K562 (cell line): ENCODE results near the gene CCDC116. TPM values are rescaled to one million over a fixed set of nuclear protein-coding genes. Genes with fewer than 3 reads are reported as not detected.

Experiments
- CHD4 ChIP-seq: fragments of 200-600 bp; sonication (generic); IDR thresholded peaks from 3 replicates; pipeline ENCODE4 v1.6.1; 2012; ENCODE audit warnings: low read depth, mild to moderate bottlenecking, mixed read lengths, low read length, inconsistent platforms; ENCODE audit not compliant: insufficient read depth, insufficient replicate concordance, poor library complexity, severe bottlenecking
- CHD7 ChIP-seq: fragments of 200-600 bp; sonication (generic); IDR thresholded peaks from one replicate; pipeline ENCODE4 v1.6.1; 2012; ENCODE audit warnings: mild to moderate bottlenecking, low read depth, low read length, inconsistent platforms
- PHTF2 ChIP-seq: fragments of 250-450 bp; sonication (Bioruptor Pico); IDR thresholded peaks from 2 replicates; pipeline ENCODE4 v1.5.0; 2021; ENCODE audit warnings: mild to moderate bottlenecking
- PTRF ChIP-seq: fragments of 450-650 bp; IDR thresholded peaks from 2 replicates; pipeline ENCODE4 v1.6.1; 2016; ENCODE audit warnings: mild to moderate bottlenecking, missing genetic modification characterization, missing compliant biosample characterization
- STAT6 ChIP-seq: sonication (generic); formaldehyde crosslinking; IDR thresholded peaks from 2 replicates; pipeline ENCODE4 v1.8.1; 2023; ENCODE audit warnings: mild to moderate bottlenecking, missing genetic modification reagents
- TFAM ChIP-seq: fragments of 250-450 bp; sonication (Bioruptor Pico); conservative IDR thresholded peaks from 2 replicates; pipeline ENCODE4 v1.5.0; 2021; ENCODE audit warnings: mild to moderate bottlenecking, moderate library complexity
- WHSC1 ChIP-seq: IDR thresholded peaks from one replicate; pipeline ENCODE4 v1.6.1; 2012; ENCODE audit warnings: low read length, control low read depth, inconsistent platforms
- ZBTB12 ChIP-seq: fragments of 250-450 bp; sonication (Bioruptor Pico); IDR thresholded peaks from 2 replicates; pipeline ENCODE4 v1.4.0; 2020
- ZNF165 ChIP-seq: fragments of 250-450 bp; sonication (Bioruptor Pico); IDR thresholded peaks from 2 replicates; pipeline ENCODE4 v1.4.0; 2020; ENCODE audit warnings: borderline replicate concordance
- ZNF41 ChIP-seq: fragments of 250-450 bp; sonication (Bioruptor Pico); conservative IDR thresholded peaks from 2 replicates; pipeline ENCODE4 v1.4.0; 2020; ENCODE audit warnings: mild to moderate bottlenecking
- ZNF764 ChIP-seq: fragments of 250-450 bp; sonication (Bioruptor Pico); IDR thresholded peaks from 2 replicates; pipeline ENCODE4 v1.4.0; 2020; ENCODE audit warnings: low read depth, mild to moderate bottlenecking, moderate library complexity
- polyA plus RNA-seq, 8 experiments: library from polyadenylated mRNA; depleted of rRNA in 4 of 8; stranded (reverse) in 5 of 8; unstranded in 3 of 8; fragments of >200 nt; fragmentation: Nextera tagmentation in 2 of 8; fragmentation: Illumina TruSeq in 1 of 8; extraction: Ambion mirVana in 2 of 8; extraction: Trizol in 1 of 8; gene quantifications; 2 replicates each; pipeline versions ENCODE4 v1.2.1 to v1.2.3, GENCODE V29; 2011 to 2014; ENCODE audit warnings: inconsistent platforms in 1 of 8, missing spikeins in 1 of 8
- total RNA-seq, 7 experiments: library from RNA; depleted of rRNA in 6 of 7; stranded (reverse); fragments of >200 nt in 6 of 7; fragmentation: Illumina TruSeq in 2 of 7; extraction: Trizol in 2 of 7; gene quantifications; 2 replicates each; pipeline versions ENCODE4 v1.2.1 to v1.2.3, GENCODE V29; 2011 to 2021; ENCODE audit warnings: low replicate concordance in 1 of 7

The CCDC116 gene
- total and polyA plus RNA-seq, 9 of the 15 experiments (the other 6 are each of a cell fraction or from before 2014, with no cell fraction given), result 1.6 to 11.3 (median 4.7) TPM

DNA sequence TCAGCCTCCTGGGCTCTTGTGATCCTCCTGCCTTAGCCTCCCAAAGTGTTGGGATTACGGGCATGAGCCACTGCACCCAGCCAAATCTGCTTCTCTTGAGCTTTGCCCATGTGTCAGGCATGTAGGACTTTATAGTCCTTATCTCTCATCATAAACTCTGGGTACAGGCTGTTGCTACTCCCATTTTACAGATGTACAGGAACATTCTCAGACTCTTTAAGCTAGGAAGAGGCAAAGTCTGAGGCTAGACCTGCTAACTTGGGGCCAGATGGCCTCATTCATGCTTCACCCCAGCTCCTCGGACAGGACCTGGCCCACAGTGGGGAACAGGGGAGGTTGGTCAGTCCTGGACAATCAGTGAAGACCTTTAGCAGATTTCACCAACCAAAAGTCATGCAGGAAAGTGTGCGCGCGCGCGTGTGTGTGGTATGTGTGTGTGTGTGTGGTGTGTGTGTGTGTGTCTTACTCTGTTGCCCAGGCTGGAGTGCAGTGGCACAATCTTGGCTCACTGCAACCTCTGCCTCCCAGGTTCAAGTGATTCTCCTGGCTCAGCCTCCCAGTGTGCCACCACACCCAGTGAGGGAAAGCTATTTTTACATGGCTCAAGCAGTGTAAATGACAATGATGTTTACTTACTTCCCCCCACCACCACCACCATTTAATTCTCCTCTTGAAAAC, 26.5 kb upstream of the CCDC116 start (continued):
- TF ChIP-seq CHD7 (peak; percentile 60), WHSC1 (peak; percentile 78), ZBTB12 (CRISPR knock-in tag) (0 out of 2 replicates have a peak, but pooled peaks have one; percentile 18), PTRF (no peak), ZNF764 (CRISPR knock-in tag) (no peak), ZNF41 (0 out of 2 replicates have a peak, but pooled peaks have one; percentile 46), PHTF2 (CRISPR knock-in tag) (no peak), CHD4 (peak; percentile 17), ZNF165 (CRISPR knock-in tag) (0 out of 2 replicates have a peak, but pooled peaks have one; percentile 7), STAT6 (CRISPR knock-in tag) (peak; percentile 24; the same call in 1 of the 2 replicates), TFAM (CRISPR knock-in tag) (no peak)
